Esophagus muscularis mucosa (tissue), 4 donors: Measurements from ENCODE around the gene CD59. TPM values are rescaled to one million over a fixed set of nuclear protein-coding genes. Genes with fewer than 3 reads are reported as not detected.

ENCODE experiments used
- DNase-seq: peaks from one replicate; pipeline ENCODE4 v3.0.0-alpha.2; 2017; ENCODE audit errors: extremely low spot score
- H3K27ac ChIP-seq, 4 donors: fragments of 200-600 bp; sonication (generic); replicated peaks in 1 of 4; 1 replicate in 3 of 4; 2 replicates in 1 of 4; pipeline ENCODE4 v1.5.1; 2016 to 2019; ENCODE audit warnings: mild to moderate bottlenecking in 1 of 4
- H3K27me3 ChIP-seq, 4 donors: fragments of 200-600 bp; sonication (generic); one replicate each; pipeline versions ENCODE4 v1.5.1 to v1.6.0; 2016 to 2019
- H3K36me3 ChIP-seq, 4 donors: fragments of 200-600 bp; sonication (generic); one replicate each; pipeline ENCODE4 v1.5.1; 2016 to 2019
- H3K4me1 ChIP-seq, 4 donors: fragments of 200-600 bp; sonication (generic); one replicate each; pipeline ENCODE4 v1.5.1; 2016 to 2019
- H3K4me3 ChIP-seq, 4 donors: fragments of 200-600 bp; sonication (generic); 1 replicate in 2 of 4; 2 replicates in 2 of 4; pipeline ENCODE4 v1.5.1; 2016 to 2019; ENCODE audit warnings: mild to moderate bottlenecking in 4 of 4, moderate library complexity in 1 of 4
- H3K9me3 ChIP-seq, 4 donors: fragments of 200-600 bp; sonication (generic); 1 replicate in 3 of 4; 2 replicates in 1 of 4; pipeline ENCODE4 v1.5.1; 2016 to 2019
- EP300 ChIP-seq: sonication (generic); formaldehyde crosslinking; IDR thresholded peaks from one replicate; pipeline ENCODE4 v1.6.1; 2017; ENCODE audit warnings: antibody characterized with exemption
- POLR2A ChIP-seq: fragments of 450-650 bp; IDR thresholded peaks from one replicate; pipeline ENCODE4 v1.6.1; 2017; ENCODE audit warnings: antibody characterized with exemption, moderate library complexity, mild to moderate bottlenecking, low read depth
- POLR2AphosphoS5 ChIP-seq, 2 donors: sonication (generic); formaldehyde crosslinking; IDR thresholded peaks; one replicate each; pipeline ENCODE4 v1.6.1; 2017; ENCODE audit warnings: antibody characterized with exemption in 2 of 2
- WGBS: methylation state at CpG from one replicate; pipeline ENCODE4 v1.1.5; 2018; 5-methylcytosine and 5-hydroxymethylcytosine counted together
- intact Hi-C: fragments of 100-400 bp; cut with DNase I; formaldehyde crosslinking; loops from one replicate; pipeline ENCODE4 v1.15.1; 2023
- total RNA-seq, 4 donors: library from RNA; depleted of rRNA; stranded (reverse); fragments of >200 nt; gene quantifications; one replicate each; pipeline versions ENCODE4 v1.1.0 to v1.2.1, GENCODE V29; 2016
- TF ChIP-seq, protein P1 (sequence below), 3 experiments: fragments of 200-600 bp in 2 of 3; fragments of 450-650 bp in 1 of 3; sonication (generic) in 2 of 3; IDR thresholded peaks; one replicate each; pipeline ENCODE4 v1.5.1; 2017 to 2019; ENCODE audit warnings: antibody characterized with exemption in 3 of 3, mild to moderate bottlenecking in 2 of 3, moderate library complexity in 1 of 3

The CD59 gene
- total RNA-seq, 4 donors from 2014 or later = 135 to 528 (median 378) TPM

DNA sequence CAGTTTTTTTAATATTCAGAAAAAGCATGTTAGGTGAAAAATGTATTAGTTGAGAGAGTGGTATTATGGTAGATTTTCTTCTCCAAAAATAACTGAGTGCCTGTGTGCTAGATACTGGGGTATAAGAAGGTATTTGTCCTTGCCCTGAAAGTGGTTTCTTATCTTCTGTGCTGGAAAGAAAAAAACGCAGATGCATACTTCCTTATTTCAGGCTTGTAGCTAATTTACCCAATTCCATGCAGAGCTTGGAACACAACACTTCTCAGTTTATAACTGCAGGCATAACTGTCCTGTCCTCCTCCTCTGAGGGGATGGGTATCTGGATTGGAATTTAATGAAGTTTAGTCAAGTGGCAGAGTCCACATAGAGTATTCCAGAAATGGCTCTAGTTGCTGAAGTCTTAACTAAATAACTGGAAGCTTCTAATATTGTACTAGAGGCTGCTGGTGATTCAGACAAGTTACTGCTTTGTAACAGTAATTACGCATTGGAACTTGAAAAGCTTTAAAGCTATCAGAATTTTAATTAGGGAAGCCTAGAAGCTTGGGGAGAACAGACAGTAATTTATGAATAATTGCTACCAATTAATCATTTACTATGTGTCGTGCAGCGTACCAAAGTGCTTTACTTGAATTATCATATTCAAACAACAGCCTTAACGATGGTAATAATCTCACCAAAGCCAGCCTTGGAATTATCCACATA, 22.9 kb downstream of the CD59 start:
- Histone ChIP-seq H3K4me1 (peaks cover 33 to 63% (median 43%) of the 10 kb centered on the region in 4 donors), H3K27ac (no peak overlapping the region), H3K9me3 (no peaks in the 10 kb centered on the region), H3K27me3 (no peaks in the 10 kb centered on the region), H3K36me3 (peaks cover 32 to 98% (median 79%) of the 10 kb centered on the region in 4 donors), H3K4me3 (no peak overlapping the region)
- DNase-seq = no peak
- intact Hi-C loops = no loop called here
- TF ChIP-seq POLR2A (no peak), EP300 (no peak)
- TF ChIP-seq, protein P1, sequence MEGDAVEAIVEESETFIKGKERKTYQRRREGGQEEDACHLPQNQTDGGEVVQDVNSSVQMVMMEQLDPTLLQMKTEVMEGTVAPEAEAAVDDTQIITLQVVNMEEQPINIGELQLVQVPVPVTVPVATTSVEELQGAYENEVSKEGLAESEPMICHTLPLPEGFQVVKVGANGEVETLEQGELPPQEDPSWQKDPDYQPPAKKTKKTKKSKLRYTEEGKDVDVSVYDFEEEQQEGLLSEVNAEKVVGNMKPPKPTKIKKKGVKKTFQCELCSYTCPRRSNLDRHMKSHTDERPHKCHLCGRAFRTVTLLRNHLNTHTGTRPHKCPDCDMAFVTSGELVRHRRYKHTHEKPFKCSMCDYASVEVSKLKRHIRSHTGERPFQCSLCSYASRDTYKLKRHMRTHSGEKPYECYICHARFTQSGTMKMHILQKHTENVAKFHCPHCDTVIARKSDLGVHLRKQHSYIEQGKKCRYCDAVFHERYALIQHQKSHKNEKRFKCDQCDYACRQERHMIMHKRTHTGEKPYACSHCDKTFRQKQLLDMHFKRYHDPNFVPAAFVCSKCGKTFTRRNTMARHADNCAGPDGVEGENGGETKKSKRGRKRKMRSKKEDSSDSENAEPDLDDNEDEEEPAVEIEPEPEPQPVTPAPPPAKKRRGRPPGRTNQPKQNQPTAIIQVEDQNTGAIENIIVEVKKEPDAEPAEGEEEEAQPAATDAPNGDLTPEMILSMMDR (IDR thresholded peaks at IDR 0.05) = no peak
- 78% methylated on average over 5 of the region's 5 CpGs for WGBS

DNA sequence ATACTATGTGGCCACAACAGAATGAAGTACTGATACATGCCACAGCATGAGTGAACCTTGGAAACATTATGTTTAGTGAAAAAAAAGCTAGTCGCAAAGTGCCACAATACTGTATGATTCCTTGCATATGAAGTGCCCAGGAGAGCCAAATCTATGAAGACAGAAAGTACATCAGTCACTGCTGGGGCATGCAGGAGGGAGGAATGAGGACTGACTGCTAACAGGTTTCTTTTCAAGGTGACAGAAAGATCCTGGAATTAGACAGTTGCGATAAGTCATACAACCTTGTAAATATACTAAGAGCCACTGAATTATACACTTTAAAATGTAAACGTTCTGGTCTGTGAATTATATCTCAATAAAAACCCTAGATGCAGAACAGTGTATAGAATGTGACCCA, 23.8 kb downstream of the CD59 start:
- 84% methylated on average over 3 of the region's 3 CpGs for WGBS
- Histone ChIP-seq H3K27me3 (no peaks in the 10 kb centered on the region), H3K9me3 (no peaks in the 10 kb centered on the region), H3K4me1 (peaks cover 36 to 67% (median 48%) of the 10 kb centered on the region in 4 donors), H3K4me3 (no peak overlapping the region), H3K27ac (no peak overlapping the region), H3K36me3 (peaks cover 32 to 97% (median 78%) of the 10 kb centered on the region in 4 donors)
- no peak for DNase-seq
- intact Hi-C loops = no loop called here
- TF ChIP-seq POLR2AphosphoS5 (IDR thresholded peaks at IDR 0.05) (no peak), EP300 (no peak), POLR2A (no peak)
- TF ChIP-seq, protein P1 (IDR thresholded peaks at IDR 0.05) = no peak

DNA sequence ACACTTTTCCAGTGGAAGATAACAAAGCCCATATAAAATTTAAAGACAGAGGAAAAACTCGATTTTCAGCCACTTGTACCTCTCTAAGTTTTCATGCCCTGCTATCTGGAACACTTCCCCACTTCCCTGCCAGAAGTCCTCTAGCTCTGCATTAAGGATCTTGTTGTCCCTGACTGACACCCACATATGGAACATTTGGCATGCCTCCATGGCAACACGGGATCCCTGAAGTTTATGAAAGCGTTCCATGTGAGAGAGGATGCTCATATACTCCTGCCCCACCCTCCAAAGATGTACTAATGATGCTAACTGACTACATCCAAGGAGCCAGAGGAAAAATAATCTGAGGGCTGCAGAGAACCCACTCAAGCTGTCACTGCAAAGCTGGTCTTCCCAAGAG, 26.8 kb downstream of the CD59 start:
- intact Hi-C loops = no loop called here
- H3K27ac ChIP-seq = no peak overlapping the region

DNA sequence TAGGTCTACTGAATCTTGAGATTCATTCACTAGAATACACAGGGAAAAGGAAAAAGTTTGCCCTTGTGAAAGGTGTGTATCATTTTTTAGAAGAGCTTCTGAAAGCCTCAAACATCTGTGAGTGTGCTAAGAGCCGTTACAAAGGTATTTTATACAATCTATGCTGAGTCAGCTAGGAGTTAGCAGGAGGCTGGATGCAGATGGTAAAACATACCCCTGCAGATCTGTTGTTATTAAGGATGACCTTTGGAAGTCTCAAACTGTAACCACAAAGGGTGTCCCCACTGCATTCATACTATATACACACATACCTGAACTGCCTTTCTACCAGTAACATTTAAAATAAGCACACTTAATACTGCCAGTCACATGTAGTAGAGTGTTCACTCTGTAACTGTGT, 27.2 kb downstream of the CD59 start:
- H3K36me3 ChIP-seq = peaks cover 29 to 91% (median 68%) of the 10 kb centered on the region in 4 donors
- no peaks in the 10 kb centered on the region for H3K9me3 ChIP-seq
- TF ChIP-seq, protein P1 (IDR thresholded peaks at IDR 0.05) = no peak
- TF ChIP-seq EP300 (no peak), POLR2A (no peak), POLR2AphosphoS5 (IDR thresholded peaks at IDR 0.05) (no peak)
- no peak overlapping the region for H3K27ac ChIP-seq
- H3K27me3 ChIP-seq = no peaks in the 10 kb centered on the region
- H3K4me1 ChIP-seq = peaks cover 42 to 69% (median 54%) of the 10 kb centered on the region in 4 donors
- no peak overlapping the region for H3K4me3 ChIP-seq
- intact Hi-C loops = no loop called here
- WGBS = 83% methylated on average over 1 of the region's 1 CpG
- DNase-seq = no peak

More for the DNA sequence above, 26.8 kb downstream of the CD59 start:
- TF ChIP-seq, protein P1 (IDR thresholded peaks at IDR 0.05) = no peak
- TF ChIP-seq EP300 = no peak
- TF ChIP-seq POLR2A = no peak
- no peak for TF ChIP-seq POLR2AphosphoS5 (IDR thresholded peaks at IDR 0.05)
- 45% methylated on average over 3 of the region's 3 CpGs for WGBS
- Histone ChIP-seq H3K36me3 (peaks cover 29 to 94% (median 70%) of the 10 kb centered on the region in 4 donors), H3K9me3 (no peaks in the 10 kb centered on the region), H3K4me3 (no peak overlapping the region), H3K4me1 (peaks cover 39 to 65% (median 49%) of the 10 kb centered on the region in 4 donors), H3K27me3 (no peaks in the 10 kb centered on the region)
- no peak for DNase-seq
